ENCODE measurements around the gene EML2.
"Not testable (repeated sequence)": the region's sequence is repeated elsewhere in the genome, so short reads cannot be mapped to it uniquely, and the experiment has no call there.

EML2 gene

GRCh38 chr19:45646345-45646698, 7.1 kb upstream of the EML2 start:
- no peak for DNase-seq (ENCODE audit: low read depth)

GRCh38 chr19:45645631-45646344, 6.6 kb upstream of the EML2 start:
- DNase-seq (ENCODE audit: low read depth): peak; percentile 70

- no peak for DNase-seq (ENCODE audit: low read depth)
Observed at GRCh38 chr19:45645068-45645630, 6.0 kb upstream of the EML2 start.

GRCh38 chr19:45643927-45644771, 5.0 kb upstream of the EML2 start:
- no peak for DNase-seq (ENCODE audit: low read depth)

- DNase-seq (ENCODE audit: low read depth): no peak
Observed at GRCh38 chr19:45643024-45643926, 4.1 kb upstream of the EML2 start.

- DNase-seq (ENCODE audit: low read depth): no peak
Observed at GRCh38 chr19:45641274-45642105, 2.3 kb upstream of the EML2 start.

GRCh38 chr19:45640849-45641273, 1.7 kb upstream of the EML2 start:
- DNase-seq (ENCODE audit: low read depth): no peak

- DNase-seq (ENCODE audit: low read depth): no peak
Observed at GRCh38 chr19:45637890-45638667, 1.1 kb downstream of the EML2 start.

GRCh38 chr19:45636902-45637301, 2.3 kb downstream of the EML2 start:
- no peak for DNase-seq (ENCODE audit: low read depth)

GRCh38 chr19:45636275-45636674, 2.9 kb downstream of the EML2 start:
- no peak for DNase-seq (ENCODE audit: low read depth)

GRCh38 chr19:45632468-45633196, 6.6 kb downstream of the EML2 start:
- DNase-seq (ENCODE audit: low read depth): peak; percentile 70

- peak; percentile 66 for DNase-seq (ENCODE audit: low read depth)
Observed at GRCh38 chr19:45630463-45630862, 8.7 kb downstream of the EML2 start.

GRCh38 chr19:45629704-45630103, 9.5 kb downstream of the EML2 start:
- no peak for DNase-seq (ENCODE audit: low read depth)

GRCh38 chr19:45628219-45628618, 11.0 kb downstream of the EML2 start:
- not testable (repeated sequence) for DNase-seq (ENCODE audit: low read depth)

- DNase-seq (ENCODE audit: low read depth): no peak
Observed at GRCh38 chr19:45623984-45624383, 15.2 kb downstream of the EML2 start.

GRCh38 chr19:45621976-45622503, 17.2 kb downstream of the EML2 start:
- no peak for DNase-seq (ENCODE audit: low read depth)

- no peak for DNase-seq (ENCODE audit: low read depth)
Observed at GRCh38 chr19:45621389-45621788, 17.8 kb downstream of the EML2 start.

GRCh38 chr19:45616704-45617017, 22.5 kb downstream of the EML2 start:
- DNase-seq (ENCODE audit: low read depth): no peak
